CD14-positive monocyte (primary cell): Measurements from ENCODE around the gene PLEKHG4. TPM values are rescaled to one million over a fixed set of nuclear protein-coding genes. Genes with fewer than 3 reads are reported as not detected.
A peak's percentile ranks its signal among the peaks of the same experiment; 100 is the strongest.

Experiments
- DNase-seq, 3 donors: peaks; one replicate each; pipeline ENCODE4 v3.0.0-alpha.2; 2011 to 2022
- H2AFZ ChIP-seq: 2 replicates; pipeline ENCODE4 v1.6.0; 2012; ENCODE audit warnings: mild to moderate bottlenecking, low read depth, low read length, inconsistent platforms; ENCODE audit not compliant: insufficient read depth, poor library complexity, severe bottlenecking
- H3K27ac ChIP-seq, 2 donors: 1 replicate in 1 of 2; 2 replicates in 1 of 2; pipeline ENCODE4 v1.5.1; 2012 to 2013; ENCODE audit warnings: low read length in 2 of 2, control low read depth in 1 of 2, inconsistent platforms in 1 of 2, low read depth in 1 of 2, mild to moderate bottlenecking in 1 of 2
- H3K27me3 ChIP-seq, 2 donors: one replicate each; pipeline versions ENCODE4 v1.6.0 to v1.6.1; 2011 to 2013; ENCODE audit warnings: low read length in 2 of 2; ENCODE audit not compliant: control insufficient read depth in 2 of 2, insufficient read depth in 2 of 2
- H3K36me3 ChIP-seq, 2 donors: replicated peaks in 1 of 2; 1 replicate in 1 of 2; 2 replicates in 1 of 2; pipeline versions ENCODE4 v1.5.1 to v1.6.1; 2012 to 2013; ENCODE audit warnings: low read length in 2 of 2, control low read depth in 1 of 2, inconsistent platforms in 1 of 2, mild to moderate bottlenecking in 1 of 2; ENCODE audit not compliant: insufficient read depth in 2 of 2, control insufficient read depth in 1 of 2
- H3K4me1 ChIP-seq, 2 donors: 1 replicate in 1 of 2; 2 replicates in 1 of 2; pipeline versions ENCODE4 v1.5.1 to v1.6.1; 2012 to 2013; ENCODE audit warnings: low read length in 2 of 2, control low read depth in 1 of 2, inconsistent platforms in 1 of 2, mild to moderate bottlenecking in 1 of 2, moderate library complexity in 1 of 2; ENCODE audit not compliant: insufficient read depth in 2 of 2, control insufficient read depth in 1 of 2
- H3K4me2 ChIP-seq: replicated peaks from 2 replicates; pipeline ENCODE3; 2012; ENCODE audit warnings: low read length, moderate library complexity, mild to moderate bottlenecking; ENCODE audit not compliant: poor library complexity, severe bottlenecking; ENCODE audit errors: extremely low read depth
- H3K4me3 ChIP-seq, 3 experiments: fragments of 200-600 bp in 1 of 3; sonication (generic) in 1 of 3; replicated peaks in 1 of 3; 1 replicate in 2 of 3; 2 replicates in 1 of 3; pipeline ENCODE4 v1.5.1; 2011 to 2013; ENCODE audit warnings: low read length in 3 of 3, mild to moderate bottlenecking in 3 of 3, control low read depth in 2 of 3, low read depth in 2 of 3, inconsistent platforms in 1 of 3, moderate library complexity in 1 of 3
- H3K79me2 ChIP-seq: 2 replicates; pipeline ENCODE4 v1.6.0; 2012; ENCODE audit warnings: mild to moderate bottlenecking, control low read depth, inconsistent platforms, low read length, moderate library complexity; ENCODE audit not compliant: insufficient read depth
- H3K9ac ChIP-seq: 2 replicates; pipeline ENCODE4 v1.6.0; 2017; ENCODE audit warnings: low read length, mild to moderate bottlenecking; ENCODE audit not compliant: insufficient read depth, poor library complexity, severe bottlenecking
- H3K9me3 ChIP-seq, 2 donors: replicated peaks in 1 of 2; 1 replicate in 1 of 2; 2 replicates in 1 of 2; pipeline versions ENCODE4 v1.5.1 to v1.6.1; 2012 to 2013; ENCODE audit warnings: low read length in 2 of 2, control low read depth in 1 of 2; ENCODE audit not compliant: control insufficient read depth in 1 of 2, insufficient read depth in 1 of 2
- H4K20me1 ChIP-seq: 2 replicates; pipeline ENCODE4 v1.6.0; 2012; ENCODE audit warnings: mild to moderate bottlenecking, low read length, control low read depth, moderate library complexity; ENCODE audit not compliant: insufficient read depth
- H3K27ac Mint-ChIP-seq, 7 donors: one replicate each; pipeline ENCODE4 v1.8.0; 2020; ENCODE audit warnings: mild to moderate bottlenecking in 7 of 7, mixed read lengths in 7 of 7, moderate library complexity in 6 of 7, inconsistent platforms in 2 of 7
- H3K27me3 Mint-ChIP-seq, 3 donors: one replicate each; pipeline ENCODE4 v1.8.0; 2021 to 2022; ENCODE audit warnings: low read depth in 3 of 3, mild to moderate bottlenecking in 3 of 3, mixed read lengths in 3 of 3, moderate library complexity in 3 of 3, inconsistent platforms in 1 of 3
- H3K36me3 Mint-ChIP-seq, 2 donors: one replicate each; pipeline ENCODE4 v1.8.0; 2020; ENCODE audit warnings: mixed read lengths in 2 of 2, inconsistent platforms in 1 of 2, mild to moderate bottlenecking in 1 of 2
- H3K4me1 Mint-ChIP-seq: one replicate; pipeline ENCODE4 v1.8.0; 2020; ENCODE audit warnings: mild to moderate bottlenecking, mixed read lengths
- H3K4me3 Mint-ChIP-seq, 2 donors: one replicate each; pipeline ENCODE4 v1.8.0; 2020; ENCODE audit warnings: mild to moderate bottlenecking in 2 of 2, mixed read lengths in 2 of 2, moderate library complexity in 1 of 2
- H3K9me3 Mint-ChIP-seq, 7 donors: one replicate each; pipeline ENCODE4 v1.8.0; 2020 to 2022; ENCODE audit warnings: mixed read lengths in 7 of 7, mild to moderate bottlenecking in 6 of 7, moderate library complexity in 6 of 7, inconsistent platforms in 2 of 7
- CTCF ChIP-seq: fragments of 200-600 bp; IDR thresholded peaks from one replicate; pipeline ENCODE4 v1.8.0; 2022; ENCODE audit warnings: antibody characterized with exemption, mild to moderate bottlenecking
- WGBS: methylation state at CpG from one replicate; pipeline ENCODE4 v1.1.5; 2013; ENCODE audit warnings: missing lambda C conversion rate; ENCODE audit not compliant: insufficient coverage; 5-methylcytosine and 5-hydroxymethylcytosine counted together
- intact Hi-C, 2 donors: fragments of 100-400 bp; cut with micrococcal nuclease; formaldehyde crosslinking; loops; one replicate each; pipeline versions ENCODE4 v1.15.0 to v1.15.1; 2023
- polyA plus RNA-seq, 3 donors: library from polyadenylated mRNA; depleted of rRNA in 1 of 3; unstranded in 2 of 3; stranded (reverse) in 1 of 3; fragments of 300-500 nt in 2 of 3; fragments of >200 nt in 1 of 3; fragmentation: Illumina TruSeq in 2 of 3; gene quantifications; 1 replicate in 2 of 3; 2 replicates in 1 of 3; pipeline ENCODE4 v1.2.3, GENCODE V29; 2012 to 2021

PLEKHG4 gene
- polyA plus RNA-seq, 3 donors: 0.79 to 3.2 (median 3.0) TPM

GRCh38 chr16:67258161-67258835 lies 21.0 kb upstream of the PLEKHG4 start:
- H3K36me3 Mint-ChIP-seq: no peaks in the 10 kb centered on the region
- H3K36me3 ChIP-seq: no peaks in the 10 kb centered on the region
- H2AFZ ChIP-seq: no peak overlapping the region
- no peak overlapping the region for H3K4me2 ChIP-seq
- no peak overlapping the region for H3K9ac ChIP-seq
- H3K4me1 ChIP-seq: no peaks in the 10 kb centered on the region
- TF ChIP-seq CTCF: no peak
- intact Hi-C loops: no loop called here
- H3K27me3 ChIP-seq: no peaks in the 10 kb centered on the region
- no peak overlapping the region for H3K27ac Mint-ChIP-seq
- H3K27me3 Mint-ChIP-seq: peaks cover 5 to 9% (median 7%) of the 10 kb centered on the region in 3 donors
- H3K9me3 Mint-ChIP-seq: peaks cover 0 to 3% (median 0%) of the 10 kb centered on the region in 7 donors
- no peak for DNase-seq
- no peak overlapping the region for H3K4me3 Mint-ChIP-seq
- no peaks in the 10 kb centered on the region for H3K79me2 ChIP-seq
- H4K20me1 ChIP-seq: no peaks in the 10 kb centered on the region
- H3K4me3 ChIP-seq: no peak overlapping the region
- H3K4me1 Mint-ChIP-seq: peaks cover 2% of the 10 kb centered on the region
- H3K9me3 ChIP-seq: no peaks in the 10 kb centered on the region
- WGBS: 94% methylated on average over 11 of the region's 11 CpGs
- H3K27ac ChIP-seq: no peak overlapping the region

GRCh38 chr16:67259705-67260104 lies 19.6 kb upstream of the PLEKHG4 start:
- Histone ChIP-seq H3K4me1 (no peaks in the 10 kb centered on the region), H4K20me1 (no peaks in the 10 kb centered on the region), H3K9ac (no peak overlapping the region), H3K36me3 (no peaks in the 10 kb centered on the region), H3K27ac (no peak overlapping the region), H3K79me2 (no peaks in the 10 kb centered on the region), H3K9me3 (no peaks in the 10 kb centered on the region), H2AFZ (no peak overlapping the region), H3K4me2 (no peak overlapping the region), H3K4me3 (no peak overlapping the region), H3K27me3 (no peaks in the 10 kb centered on the region)
- Mint-ChIP-seq H3K4me1 (peaks cover 2% of the 10 kb centered on the region), H3K36me3 (no peaks in the 10 kb centered on the region), H3K27me3 (peaks cover 5 to 14% (median 9%) of the 10 kb centered on the region in 3 donors), H3K27ac (peak overlapping the region in 2 of 7 donors; percentile 8 to 26), H3K4me3 (no peak overlapping the region), H3K9me3 (peaks cover 0 to 3% (median 0%) of the 10 kb centered on the region in 7 donors)
- intact Hi-C loops: no loop called here
- no peak for DNase-seq
- TF ChIP-seq CTCF: no peak
- WGBS: 98% methylated on average over 11 of the region's 12 CpGs
